Measurements from ENCODE around the gene PRELID1. TPM values are rescaled to one million over a fixed set of nuclear protein-coding genes. Genes with fewer than 3 reads are reported as not detected.

Gene PRELID1
- total and polyA plus RNA-seq, 5 donors from 2014 or later = 60.6 to 210 (median 191) TPM

Other genes starting within 250 kb of the PRELID1 start
- 4.4 TPM for gene FGFR4, start 216.9 kb upstream of the PRELID1 start, total RNA-seq
- under 1 TPM in 2 of 4 donors, not detected in 2; 0.19 to 0.29 TPM for gene FGFR4, start 216.9 kb upstream of the PRELID1 start, polyA plus RNA-seq
- gene NSD1, start 170.0 kb upstream of the PRELID1 start, total RNA-seq = 125 TPM
- gene NSD1, start 170.0 kb upstream of the PRELID1 start, polyA plus RNA-seq = 10 to 100 TPM; 25.9 to 48.6 (median 37.3) TPM
- 15.3 TPM for gene RAB24, start 80 bp upstream of the PRELID1 start, total RNA-seq
- gene RAB24, start 80 bp upstream of the PRELID1 start, polyA plus RNA-seq = 10 to 100 TPM in 2 of 4 donors, 1 to 10 TPM in 2; 5.1 to 12.8 (median 10.1) TPM
- gene MXD3, start 8.1 kb downstream of the PRELID1 start, total RNA-seq = 8.7 TPM
- gene MXD3, start 8.1 kb downstream of the PRELID1 start, polyA plus RNA-seq = 1 to 10 TPM in 1 of 4 donors, under 1 TPM in 3; 0.36 to 2.8 (median 0.84) TPM
- 77.9 TPM for gene LMAN2, start 47.9 kb downstream of the PRELID1 start, total RNA-seq
- gene LMAN2, start 47.9 kb downstream of the PRELID1 start, polyA plus RNA-seq = 100 to 1,000 TPM; 227 to 289 (median 240) TPM
- 93.3 TPM for gene RGS14, start 54.1 kb downstream of the PRELID1 start, total RNA-seq
- 10 to 100 TPM; 40.1 to 59.8 (median 52.7) TPM for gene RGS14, start 54.1 kb downstream of the PRELID1 start, polyA plus RNA-seq
- 0.20 TPM for gene SLC34A1, start 80.6 kb downstream of the PRELID1 start, total RNA-seq
- gene SLC34A1, start 80.6 kb downstream of the PRELID1 start, polyA plus RNA-seq = not detected
- gene PFN3, start 96.9 kb downstream of the PRELID1 start, total RNA-seq = not detected
- not detected for gene PFN3, start 96.9 kb downstream of the PRELID1 start, polyA plus RNA-seq
- gene F12, start 105.8 kb downstream of the PRELID1 start, total RNA-seq = 0.35 TPM
- gene F12, start 105.8 kb downstream of the PRELID1 start, polyA plus RNA-seq = under 1 TPM in 3 of 4 donors, not detected in 1; 0.16 to 0.94 (median 0.20) TPM
- 228 TPM for gene GRK6, start 122.9 kb downstream of the PRELID1 start, total RNA-seq
- gene GRK6, start 122.9 kb downstream of the PRELID1 start, polyA plus RNA-seq = 100 to 1,000 TPM in 2 of 4 donors, 10 to 100 TPM in 2; 79.2 to 127 (median 96.0) TPM
- 21.8 TPM for gene PRR7, start 143.0 kb downstream of the PRELID1 start, total RNA-seq
- gene PRR7, start 143.0 kb downstream of the PRELID1 start, polyA plus RNA-seq = 10 to 100 TPM; 10.2 to 17.0 (median 11.7) TPM
- 2.3 TPM for gene DBN1, start 169.8 kb downstream of the PRELID1 start, total RNA-seq
- gene DBN1, start 169.8 kb downstream of the PRELID1 start, polyA plus RNA-seq = under 1 TPM in 1 of 4 donors, not detected in 3; 0.13 TPM
- gene PDLIM7, start 193.8 kb downstream of the PRELID1 start, total RNA-seq = 7.8 TPM
- 1 to 10 TPM; 1.6 to 2.7 (median 2.5) TPM for gene PDLIM7, start 193.8 kb downstream of the PRELID1 start, polyA plus RNA-seq
- gene DOK3, start 206.0 kb downstream of the PRELID1 start, total RNA-seq = 1.5 TPM
- under 1 TPM in 2 of 4 donors, not detected in 2; 0.13 to 0.17 TPM for gene DOK3, start 206.0 kb downstream of the PRELID1 start, polyA plus RNA-seq
- 73.2 TPM for gene DDX41, start 213.2 kb downstream of the PRELID1 start, total RNA-seq
- 10 to 100 TPM; 41.8 to 48.9 (median 46.0) TPM for gene DDX41, start 213.2 kb downstream of the PRELID1 start, polyA plus RNA-seq

All from CD4-positive, CD25-positive, alpha-beta regulatory T cell (primary cell).